Left ventricle myocardium inferior (tissue), 1 donor: ENCODE results near the gene LEUTX. TPM values are rescaled to one million over a fixed set of nuclear protein-coding genes. Genes with fewer than 3 reads are reported as not detected.
"Not testable (repeated sequence)": the region's sequence is repeated elsewhere in the genome, so short reads cannot be mapped to it uniquely, and the experiment has no call there.

Experiments used
- DNase-seq: peaks from one replicate; pipeline ENCODE4 v3.0.0-alpha.2; 2020
- H3K27ac ChIP-seq: fragments of 200-600 bp; replicated peaks from 2 replicates; pipeline ENCODE4 v1.8.0; 2021
- H3K27me3 ChIP-seq: fragments of 200-600 bp; 2 replicates; pipeline ENCODE4 v1.8.0; 2021; ENCODE audit warnings: low read depth
- H3K36me3 ChIP-seq: fragments of 200-600 bp; 2 replicates; pipeline ENCODE4 v1.8.0; 2021
- H3K4me1 ChIP-seq: fragments of 200-600 bp; 2 replicates; pipeline ENCODE4 v1.8.0; 2021
- H3K4me3 ChIP-seq: fragments of 200-600 bp; 2 replicates; pipeline ENCODE4 v1.8.0; 2021; ENCODE audit warnings: mild to moderate bottlenecking, moderate library complexity
- H3K9me3 ChIP-seq: fragments of 200-600 bp; replicated peaks from 2 replicates; pipeline ENCODE4 v1.8.0; 2021
- CTCF ChIP-seq: fragments of 200-600 bp; IDR thresholded peaks from 2 replicates; pipeline ENCODE4 v1.8.0; 2021; ENCODE audit warnings: antibody characterized with exemption, mild to moderate bottlenecking, borderline replicate concordance
- intact Hi-C: fragments of 100-400 bp; cut with micrococcal nuclease; formaldehyde crosslinking; loops from one replicate; pipeline ENCODE4 v1.11.0; 2022
- total RNA-seq: library from RNA; stranded (reverse); fragmentation: NEBNext Ultra II Directional; extraction: Animal tissue kit (Norgen Biotek cat#: 25700); gene quantifications from one replicate; pipeline ENCODE4 v1.2.1, GENCODE V29; 2021
- donor health status: DM: no; HTN: yes; CAD: no; lungs with severe emphysema.

Gene LEUTX
- total RNA-seq, 1 donor from 2014 or later, result not detected

GRCh38 chr19:39754971-39755370, 23.7 kb upstream of the LEUTX start:
- peaks cover 86% of the 10 kb centered on the region for H3K27me3 ChIP-seq
- no peaks in the 10 kb centered on the region for H3K4me1 ChIP-seq
- TF ChIP-seq CTCF, result no peak
- no peaks in the 10 kb centered on the region for H3K36me3 ChIP-seq
- no peak for DNase-seq
- H3K9me3 ChIP-seq, result no peaks in the 10 kb centered on the region
- no peak overlapping the region for H3K4me3 ChIP-seq
- intact Hi-C loops, result no loop called here
- H3K27ac ChIP-seq, result no peak overlapping the region

GRCh38 chr19:39759457-39760184, 19.0 kb upstream of the LEUTX start:
- no peak for TF ChIP-seq CTCF
- intact Hi-C loops, result no loop called here
- Histone ChIP-seq H3K36me3 (no peaks in the 10 kb centered on the region), H3K4me1 (no peaks in the 10 kb centered on the region), H3K4me3 (no peak overlapping the region), H3K27me3 (peaks cover 64% of the 10 kb centered on the region), H3K27ac (no peak overlapping the region), H3K9me3 (no peaks in the 10 kb centered on the region)
- DNase-seq, result no peak

GRCh38 chr19:39761851-39762250, 16.8 kb upstream of the LEUTX start:
- H3K4me1 ChIP-seq, H3K4me3 ChIP-seq, DNase-seq, H3K36me3 ChIP-seq, H3K9me3 ChIP-seq, intact Hi-C loops, H3K27ac ChIP-seq: not testable (repeated sequence)
- H3K27me3 ChIP-seq, result peaks cover 47% of the 10 kb centered on the region

- Histone ChIP-seq H3K9me3 (peaks cover 6% of the 10 kb centered on the region), H3K4me1 (no peaks in the 10 kb centered on the region), H3K36me3 (no peaks in the 10 kb centered on the region), H3K27me3 (peaks cover 39% of the 10 kb centered on the region), H3K27ac (no peak overlapping the region), H3K4me3 (no peak overlapping the region)
- DNase-seq, result no peak
- intact Hi-C loops, result no loop called here
- peak; percentile 82 for TF ChIP-seq CTCF
Observed at GRCh38 chr19:39765091-39766076, 13.3 kb upstream of the LEUTX start.

GRCh38 chr19:39768334-39768733, 10.3 kb upstream of the LEUTX start:
- no peak for TF ChIP-seq CTCF
- Histone ChIP-seq H3K27me3 (peaks cover 33% of the 10 kb centered on the region), H3K27ac (no peak overlapping the region), H3K4me3 (no peak overlapping the region), H3K36me3 (no peaks in the 10 kb centered on the region), H3K4me1 (no peaks in the 10 kb centered on the region), H3K9me3 (peaks cover 6% of the 10 kb centered on the region)
- DNase-seq, result no peak
- intact Hi-C loops, result no loop called here
